NOMO-1 treated with dmso at 0.1 percent for 144 hours (cell line): ENCODE data around the gene KRT83.
"Not testable (repeated sequence)": the region's sequence is repeated elsewhere in the genome, so short reads cannot be mapped to it uniquely, and the experiment has no call there.

Source experiments
- DNase-seq: peaks from one replicate; lab custom pipeline; 2025; ENCODE audit not compliant: unreplicated experiment; lab: John Stamatoyannopoulos, UW

KRT83 gene

DNA sequence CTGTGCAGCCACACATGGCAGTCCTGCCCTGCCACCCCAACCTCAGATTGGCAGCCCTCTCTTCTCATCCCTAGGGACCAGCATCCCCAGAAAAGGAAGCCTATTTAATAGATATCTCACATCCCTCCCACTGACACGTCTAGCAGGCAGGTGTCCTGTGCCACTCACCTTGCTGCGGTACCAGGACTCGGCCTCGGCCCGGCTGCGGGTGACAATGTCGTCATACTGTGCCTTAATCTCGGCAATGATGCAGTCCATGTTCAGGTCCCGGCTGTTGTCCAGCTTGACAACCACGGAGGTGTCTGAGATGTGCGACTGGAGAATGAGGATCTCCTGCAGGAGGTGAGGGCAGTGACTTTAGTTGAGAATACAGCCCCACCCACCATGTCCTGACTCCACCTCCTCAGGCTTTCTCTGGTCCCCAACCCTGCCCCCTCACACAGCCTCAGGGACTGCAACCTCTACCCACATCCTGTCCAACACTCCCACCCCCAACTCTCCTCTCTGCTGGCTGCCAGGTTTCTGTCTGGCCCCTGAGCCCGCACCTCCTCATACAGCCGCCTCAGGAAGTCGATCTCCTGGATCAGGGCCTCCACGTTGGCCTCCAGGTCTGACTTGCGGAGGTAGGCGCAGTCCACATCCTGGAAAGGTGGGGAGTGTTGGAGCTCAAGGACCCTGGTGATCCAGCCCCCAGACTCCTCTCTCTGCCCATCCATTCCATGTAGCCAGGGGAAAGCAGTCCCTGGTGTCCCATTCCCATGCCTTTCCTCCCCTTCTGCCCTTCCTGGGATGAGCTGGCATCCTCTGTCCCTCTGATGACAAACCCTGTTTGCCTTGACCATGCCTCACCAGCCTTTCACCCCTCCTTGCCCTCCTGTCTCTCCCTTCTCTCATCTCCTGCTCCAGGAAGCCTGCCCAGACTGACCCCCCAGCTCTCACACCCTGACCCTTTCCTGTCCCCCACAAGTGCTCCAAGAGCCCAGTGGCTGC is 33.1 kb downstream of the KRT83 start:
- peak; percentile 4 for DNase-seq

DNA sequence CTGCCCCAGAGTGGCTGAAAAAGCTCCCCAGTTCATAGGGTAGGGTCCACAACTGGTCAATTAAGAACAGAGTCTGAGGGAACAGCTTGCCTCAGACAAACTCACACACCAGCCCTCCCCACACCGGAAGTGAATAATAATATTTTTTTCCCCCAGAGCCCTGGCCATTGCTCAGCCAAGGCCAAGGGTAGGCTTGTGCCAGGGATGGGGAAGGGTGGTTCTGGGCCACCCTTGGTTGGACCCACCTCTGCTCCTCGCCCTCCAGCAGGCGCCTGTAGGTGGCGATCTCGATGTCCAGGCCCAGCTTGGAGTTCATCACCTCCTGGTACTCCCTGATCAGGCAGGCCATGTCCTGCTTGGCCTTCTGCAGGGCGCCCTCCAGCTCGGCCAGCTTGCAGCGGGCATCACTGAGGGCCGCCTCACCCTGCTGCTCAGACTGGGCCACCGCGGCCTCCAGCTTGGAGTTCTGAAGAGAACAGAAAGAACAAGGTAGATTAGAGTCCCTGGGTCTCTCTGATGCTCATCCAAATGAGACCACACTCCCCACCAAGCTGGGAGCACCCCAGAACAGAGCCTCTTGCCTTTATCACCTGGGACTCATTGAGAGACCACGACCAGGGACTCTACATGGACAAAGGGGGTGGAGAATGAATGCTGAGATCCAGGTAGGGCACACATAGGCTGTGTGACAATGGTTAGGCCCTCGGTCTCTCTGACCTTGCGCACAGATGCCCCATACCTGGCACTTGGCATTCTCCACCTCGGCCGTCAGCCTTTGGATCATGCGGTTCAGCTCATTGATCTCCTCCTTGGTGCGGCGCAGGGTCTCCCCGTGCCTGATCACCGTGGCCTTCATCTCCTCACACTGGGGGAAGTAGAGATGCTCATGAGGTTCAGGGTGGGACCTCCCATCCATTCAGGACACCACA is 34.1 kb downstream of the KRT83 start:
- not testable (repeated sequence) for DNase-seq

DNA sequence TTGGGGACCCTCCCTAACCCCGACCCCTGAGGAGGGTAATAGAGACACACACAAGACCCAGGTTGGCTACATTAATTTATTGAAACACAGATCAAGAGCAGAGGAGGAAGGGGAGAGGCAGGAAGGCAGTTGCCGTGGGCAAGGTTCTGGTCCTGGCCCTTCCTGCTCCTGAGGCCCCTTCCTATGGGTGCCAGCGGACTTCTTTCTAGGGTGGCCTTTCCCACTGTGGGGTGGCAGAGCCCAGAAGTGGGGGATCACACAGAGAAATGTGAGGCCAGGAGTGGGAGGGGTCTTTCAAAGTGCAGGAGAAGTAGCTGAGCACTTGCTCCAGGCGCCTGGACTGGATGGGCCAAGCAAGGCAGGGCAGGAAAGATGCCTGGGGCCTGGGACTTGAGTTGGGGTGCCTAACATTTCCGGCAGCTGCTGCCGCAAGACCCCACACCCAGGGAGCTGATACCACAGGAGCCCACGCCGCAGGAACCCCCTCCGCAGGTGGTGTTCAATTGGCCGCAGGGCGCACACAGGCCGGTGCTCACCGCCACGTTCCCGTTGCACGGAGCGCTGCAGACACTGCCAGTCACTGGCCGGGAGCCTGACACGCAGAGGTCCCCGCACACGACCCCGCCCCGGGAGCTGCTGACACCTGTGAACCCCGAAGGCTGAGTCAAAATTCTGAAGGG is 35.2 kb downstream of the KRT83 start:
- no peak for DNase-seq

GRCh38 chr12:52285172-52285745 is 35.9 kb downstream of the KRT83 start:
- no peak for DNase-seq

- no peak for DNase-seq
Observed at GRCh38 chr12:52284562-52285171, 36.5 kb downstream of the KRT83 start.

- DNase-seq, result no peak
Observed at GRCh38 chr12:52280796-52281560, 40.2 kb downstream of the KRT83 start.

DNA sequence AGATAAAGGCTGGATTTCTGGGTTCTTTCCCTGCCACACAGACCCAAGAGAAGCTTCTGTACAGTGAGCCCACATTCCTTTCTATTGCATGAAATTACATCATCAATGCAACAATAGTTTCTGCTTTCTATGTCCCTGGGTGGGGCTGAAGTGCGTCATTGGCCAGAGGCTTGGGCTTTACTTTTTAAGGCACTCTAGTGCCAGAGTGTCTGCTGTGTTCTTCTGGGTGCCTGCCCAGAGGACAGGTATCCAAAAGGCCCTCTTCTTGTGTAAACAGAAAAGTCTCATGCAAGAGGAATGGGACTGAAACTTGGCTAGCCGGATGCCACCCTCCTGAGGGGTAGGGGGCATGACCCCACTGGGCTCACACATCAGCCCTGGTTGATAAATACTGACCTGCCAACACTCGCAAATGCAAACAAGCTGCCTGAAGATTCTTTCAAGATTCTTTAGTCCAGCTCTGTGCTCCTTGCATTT is 40.8 kb downstream of the KRT83 start:
- DNase-seq, result peak; percentile 15

- no peak for DNase-seq
Observed at GRCh38 chr12:52279422-52280318, 41.5 kb downstream of the KRT83 start.

DNA sequence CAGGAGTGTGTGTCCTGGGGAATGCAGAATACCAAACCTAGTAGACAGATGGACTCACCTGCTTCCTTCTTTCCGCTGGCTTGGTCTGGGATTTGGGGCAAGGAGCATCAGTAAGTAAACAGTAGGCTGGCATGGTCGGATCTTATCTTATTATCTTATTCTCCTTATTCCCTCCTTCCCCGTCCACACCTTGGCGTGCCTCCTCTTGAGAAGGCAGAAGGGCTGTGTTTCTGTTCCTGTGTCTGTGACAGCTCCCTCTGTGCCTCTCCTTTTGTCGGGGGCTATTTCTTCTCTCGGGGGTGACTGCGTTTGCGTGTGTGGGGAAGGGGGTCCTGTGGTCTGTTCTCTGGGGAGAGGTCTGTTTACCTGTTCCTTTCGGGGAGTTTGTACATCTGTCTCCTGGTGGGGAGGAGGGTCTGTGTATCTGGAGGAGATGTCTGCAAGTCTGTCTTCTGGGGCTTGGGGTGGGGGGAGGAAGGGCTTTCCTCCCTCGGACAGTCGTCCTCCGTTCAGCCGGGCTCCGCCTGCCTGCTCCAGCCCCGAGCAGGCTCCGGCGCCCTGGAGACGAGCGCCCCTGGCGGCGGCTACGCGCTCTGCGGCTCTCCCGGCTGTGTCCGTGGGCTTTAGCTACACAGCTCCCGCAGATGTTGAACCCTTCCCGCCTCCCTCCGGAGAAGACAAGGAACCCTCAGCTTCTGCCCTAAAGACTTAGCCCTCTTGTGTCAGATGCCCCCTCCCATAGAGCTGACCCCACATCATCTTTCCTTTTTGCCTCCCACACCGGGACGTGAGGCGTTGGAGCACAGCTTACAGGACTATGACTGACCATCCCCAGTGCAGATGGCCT is 42.4 kb downstream of the KRT83 start:
- DNase-seq, result peak; percentile 41

DNA sequence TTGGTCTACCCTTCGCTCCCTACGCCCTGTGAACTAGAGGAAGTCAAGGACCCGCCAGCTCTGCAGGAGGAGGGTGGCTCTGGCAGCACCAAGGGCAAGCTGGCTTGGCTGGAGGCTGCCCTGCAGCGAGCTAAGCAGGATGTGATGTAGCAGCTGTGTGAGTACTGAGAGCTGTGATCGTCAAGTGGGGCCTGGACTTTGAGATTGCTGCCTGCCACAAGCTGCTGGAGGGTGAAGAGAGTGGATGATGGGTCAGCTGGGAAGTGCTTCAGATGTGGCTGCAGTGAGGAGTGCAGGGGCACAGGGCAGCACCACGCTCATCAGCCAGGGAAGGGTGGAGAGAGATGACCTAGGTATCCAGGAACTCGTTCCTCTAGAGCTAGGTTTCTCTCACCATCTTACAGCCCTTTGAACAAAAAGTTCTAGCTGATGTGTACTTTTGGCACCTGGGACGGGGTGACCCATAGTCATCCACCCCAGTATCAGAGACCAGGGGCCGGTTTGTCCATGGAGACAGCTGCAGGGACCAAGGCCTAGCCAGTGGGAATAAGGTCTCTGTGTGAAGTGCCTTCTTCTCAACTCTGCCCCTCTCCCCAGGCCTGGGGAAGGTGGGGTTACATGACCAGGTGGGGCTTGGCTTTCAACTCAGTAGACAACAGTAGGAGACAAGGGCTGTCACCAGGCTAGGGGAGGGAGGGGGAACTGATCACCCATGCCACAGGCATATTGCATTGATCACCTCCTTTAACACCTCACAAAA is 43.5 kb downstream of the KRT83 start:
- no peak for DNase-seq

DNA sequence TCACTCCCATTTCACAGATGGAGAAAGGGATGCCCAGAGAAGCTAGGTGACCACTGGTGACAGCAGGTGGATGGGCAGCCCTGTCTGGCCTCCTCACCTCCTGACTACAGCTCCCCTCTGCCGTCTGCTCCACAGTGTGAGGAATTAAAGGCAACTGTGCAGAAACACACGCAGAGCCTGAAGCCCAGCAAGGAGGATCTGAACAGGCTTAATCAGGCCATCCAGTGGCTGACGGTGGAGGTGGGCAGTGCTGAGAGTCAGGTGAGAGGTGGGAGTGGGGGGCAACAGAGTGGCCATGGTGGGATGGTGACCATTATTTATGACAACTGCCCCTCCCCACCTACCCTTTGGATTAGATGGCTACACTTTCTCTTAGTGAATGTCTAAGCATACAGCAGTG is 45.5 kb downstream of the KRT83 start:
- no peak for DNase-seq

DNA sequence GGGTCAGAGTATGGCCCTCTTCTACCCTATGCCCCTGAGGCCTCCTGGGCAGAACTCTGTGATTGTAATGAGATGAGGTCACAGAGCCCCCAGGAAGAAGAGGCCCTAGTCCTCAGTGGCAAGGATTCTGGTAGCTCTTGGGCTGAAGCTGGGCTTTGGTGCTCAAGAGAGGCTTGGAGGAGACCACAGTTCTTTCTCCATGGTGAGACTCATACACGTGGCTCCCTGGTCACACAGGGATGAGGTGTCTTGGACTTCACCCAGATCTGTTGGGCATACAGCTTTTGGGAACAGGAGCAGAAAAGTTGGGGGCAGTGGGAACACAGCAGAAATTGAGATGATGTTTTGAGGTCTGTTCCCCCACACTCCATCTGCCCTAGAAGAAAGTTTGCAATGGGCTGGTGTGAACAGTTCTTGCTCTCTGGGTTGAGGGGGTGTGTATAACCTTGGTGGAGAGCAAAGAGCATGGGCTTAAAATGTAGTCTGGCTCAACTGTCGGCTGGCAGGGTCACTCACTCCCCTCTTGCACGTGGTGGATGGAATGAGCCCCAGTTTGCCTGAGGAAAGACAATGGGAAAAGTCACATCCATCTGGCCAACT is 46.6 kb downstream of the KRT83 start, which contains the start of gene KRT86:
KRT86 (plus strand) TSS at position 125 of the 600 bp plus-strand sequence. CDS start 27,272 bp downstream, outside the sequence.
- no peak for DNase-seq

GRCh38 chr12:52271158-52271557 is 50.0 kb downstream of the KRT83 start:
- no peak for DNase-seq

DNA sequence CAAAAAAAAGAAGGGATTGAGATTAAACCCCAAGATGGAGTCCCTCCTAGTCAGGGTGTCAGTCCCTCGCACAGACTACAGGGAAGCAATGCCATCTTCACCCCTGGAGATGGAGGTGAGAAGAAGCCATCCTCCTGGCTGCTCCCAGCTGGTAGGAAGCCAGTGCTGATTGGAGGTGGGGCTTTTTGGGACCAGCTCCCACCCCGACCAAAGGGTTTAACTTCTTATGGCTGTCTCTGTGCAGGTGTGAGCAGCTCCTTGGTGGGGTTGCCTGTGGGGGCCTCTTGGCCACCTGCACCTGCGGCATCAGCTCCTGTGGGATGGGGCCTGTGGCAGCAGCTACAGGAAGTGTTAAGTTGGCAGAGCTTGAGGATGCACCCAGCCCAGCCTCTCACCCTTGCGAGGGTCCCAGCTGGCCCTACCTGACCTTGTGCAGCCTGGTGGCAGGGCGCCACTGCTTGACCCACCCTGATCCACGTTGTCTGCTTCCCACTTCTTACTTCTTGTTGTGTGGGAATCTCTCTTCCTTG is 50.6 kb downstream of the KRT83 start:
- DNase-seq, result no peak

- DNase-seq, result no peak
Observed at GRCh38 chr12:52268212-52268611, 53.0 kb downstream of the KRT83 start.

DNA sequence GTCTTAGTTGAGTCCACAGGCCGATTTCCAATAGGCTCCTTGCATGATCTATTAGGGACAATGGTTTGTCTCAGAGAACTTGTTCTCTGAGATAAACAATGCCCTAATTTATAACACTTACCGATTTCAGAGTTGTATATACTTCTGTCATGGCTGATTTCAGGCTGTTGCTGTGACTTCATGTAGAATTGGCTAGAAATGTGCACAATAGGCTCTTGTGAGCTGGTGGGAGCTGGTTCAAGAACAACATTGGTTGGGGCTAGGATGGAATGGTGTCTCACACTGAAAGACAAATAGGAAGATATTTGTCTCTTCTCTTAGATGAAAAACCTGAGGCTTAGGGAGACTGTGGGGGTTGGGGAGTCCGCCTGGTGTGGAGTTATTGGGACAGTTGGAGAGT is 53.5 kb downstream of the KRT83 start:
- DNase-seq, result no peak
